Cerebellar cortex (tissue), 1 donor: Measurements from ENCODE around the gene ZNF337.

Source experiments
- DNase-seq: peaks from one replicate; pipeline ENCODE4 v3.0.0-alpha.2; 2015; ENCODE audit warnings: low spot score

Gene ZNF337

GRCh38 chr20:25629816-25630499 is 66.7 kb downstream of the ZNF337 start:
- no peak for DNase-seq

- DNase-seq: no peak
Measured at GRCh38 chr20:25626779-25627178, 69.9 kb downstream of the ZNF337 start.

DNA sequence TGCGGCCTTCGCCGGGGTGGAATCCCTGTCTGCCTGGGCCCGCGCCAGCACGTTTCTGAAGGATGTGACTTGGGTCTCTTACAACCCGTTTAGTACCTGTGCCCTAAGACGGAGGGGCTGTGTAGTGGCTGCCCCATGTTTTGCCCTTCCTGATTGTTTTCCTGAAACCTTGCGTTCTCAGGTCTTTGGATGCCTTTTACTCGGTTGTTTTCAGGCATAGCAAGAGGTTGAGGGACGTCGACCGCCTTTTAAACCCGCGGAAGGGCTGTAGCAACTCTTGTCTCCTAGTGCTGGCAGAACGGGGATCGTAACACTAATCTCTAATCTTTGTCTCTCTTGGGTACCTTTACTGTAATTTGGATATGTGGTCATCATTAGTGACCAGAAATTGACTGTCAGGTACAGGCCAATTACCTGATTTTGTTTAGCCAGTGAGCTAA is 72.1 kb downstream of the ZNF337 start:
- DNase-seq: no peak
